Adrenal gland (tissue), 12 donors: ENCODE measurements around the gene NOC2L. TPM values are rescaled to one million over a fixed set of nuclear protein-coding genes. Genes with fewer than 3 reads are reported as not detected.

Experiments used
- DNase-seq, 7 donors: peaks; one replicate each; pipeline ENCODE4 v3.0.0-alpha.2; 2019 to 2020
- H3K27ac ChIP-seq, 5 donors: fragments of 200-600 bp; sonication (generic) in 4 of 5; 1 replicate in 3 of 5; 2 replicates in 2 of 5; pipeline versions ENCODE4 v1.5.1 to v1.8.0; 2016 to 2020; ENCODE audit warnings: mild to moderate bottlenecking in 1 of 5
- H3K27me3 ChIP-seq: fragments of 200-600 bp; 2 replicates; pipeline ENCODE4 v1.8.0; 2021
- H3K36me3 ChIP-seq, 2 donors: fragments of 200-600 bp; replicated peaks in 1 of 2; 1 replicate in 1 of 2; 2 replicates in 1 of 2; pipeline versions ENCODE4 v1.5.1 to v1.8.0; 2018 to 2022
- H3K4me1 ChIP-seq, 2 donors: fragments of 200-600 bp; replicated peaks in 1 of 2; 1 replicate in 1 of 2; 2 replicates in 1 of 2; pipeline versions ENCODE4 v1.5.1 to v1.8.0; 2018 to 2021
- H3K4me3 ChIP-seq, 4 donors: fragments of 200-600 bp; sonication (generic) in 3 of 4; one replicate each; pipeline ENCODE4 v1.5.1; 2016 to 2018
- H3K9me3 ChIP-seq, 3 donors: fragments of 200-600 bp; sonication (generic) in 1 of 3; replicated peaks in 1 of 3; 1 replicate in 2 of 3; 2 replicates in 1 of 3; pipeline versions ENCODE4 v1.5.1 to v1.8.0; 2016 to 2021
- CTCF ChIP-seq, 6 experiments: fragments of 450-650 bp in 4 of 6; fragments of 200-600 bp in 2 of 6; sonication (generic) in 1 of 6; IDR thresholded peaks; 1 replicate in 5 of 6; 2 replicates in 1 of 6; pipeline versions ENCODE4 v1.5.1 to v1.8.0; 2016 to 2021; ENCODE audit warnings: antibody characterized with exemption in 6 of 6, mild to moderate bottlenecking in 2 of 6, moderate library complexity in 1 of 6
- POLR2A ChIP-seq, 2 donors: fragments of 450-650 bp; IDR thresholded peaks; one replicate each; pipeline ENCODE4 v1.6.1; 2017; ENCODE audit warnings: antibody characterized with exemption in 2 of 2, mild to moderate bottlenecking in 2 of 2, moderate library complexity in 1 of 2
- WGBS, 4 donors: extraction: QIAGEN DNeasy Blood & Tissue Kit in 2 of 4; methylation state at CpG; one replicate each; pipeline versions ENCODE4 v1.1.5 to v1.1.7; 2013 to 2017; 5-methylcytosine and 5-hydroxymethylcytosine counted together
- intact Hi-C, 2 donors: fragments of 100-400 bp; cut with DNase I; formaldehyde crosslinking; loops; one replicate each; pipeline versions ENCODE4 v1.14.1 to v1.15.0; 2022 to 2023
- polyA plus RNA-seq, 3 donors: library from polyadenylated mRNA; stranded (reverse); fragments of 200-250 nt in 2 of 3; fragments of 350-450 nt in 1 of 3; fragmentation: Illumina TruSeq in 1 of 3; extraction: RNeasy Lipid Tissue Mini Kit (QIAGEN cat#74804) in 1 of 3; gene quantifications; one replicate each; pipeline ENCODE4 v1.2.3, GENCODE V29; 2013 to 2014
- total RNA-seq, 9 donors: library from RNA; depleted of rRNA in 4 of 9; stranded (reverse); fragments of >200 nt in 4 of 9; fragments of 120-200 nt in 1 of 9; fragmentation: NEBNext Ultra II Directional in 1 of 9; extraction: Animal tissue kit (Norgen Biotek cat#: 25700) in 1 of 9; gene quantifications; one replicate each; pipeline versions ENCODE4 v1.1.0 to v1.2.4, GENCODE V29; 2013 to 2023
- donor health status: healthy with polysubstance abuse.
- donor health status: Bipolar disorder and iron deficiency.
- donor health status: DM: yes; HTN: yes; CAD: no.
- donor health status: DM: no; HTN: no; CAD: no.
- donor health status: DM: no; HTN: no; CAD: no.
- donor health status: DM: yes; HTN: yes; CAD: no.

NOC2L gene
- total and polyA plus RNA-seq, 12 donors = 22.4 to 97.7 (median 43.6) TPM

GRCh38 chr1:938088-938683, 20.9 kb downstream of the NOC2L start:
- Histone ChIP-seq H3K27ac (peak overlapping the region in 2 of 5 donors; percentile 21 to 40), H3K36me3 (no peaks in the 10 kb centered on the region), H3K4me3 (no peak overlapping the region), H3K4me1 (peaks cover 8 to 35% of the 10 kb centered on the region in 2 donors), H3K9me3 (no peaks in the 10 kb centered on the region), H3K27me3 (peaks cover 51% of the 10 kb centered on the region)
- 43 to 70% (median 67%) methylated on average over 11 to 15 of the region's 15 CpGs for WGBS, 4 donors
- peak in 6 of 7 donors; percentile 52 to 82 (median 56) for DNase-seq
- intact Hi-C loops = no loop called here
- TF ChIP-seq POLR2A (IDR thresholded peaks at IDR 0.05) = no peak
- TF ChIP-seq CTCF (IDR thresholded peaks at IDR 0.05) = peak in 5 of 6 experiments; percentile 41 to 67 (median 52)

GRCh38 chr1:937521-937920, 21.5 kb downstream of the NOC2L start:
- Histone ChIP-seq H3K36me3 (no peaks in the 10 kb centered on the region), H3K27ac (peak overlapping the region in 1 of 5 donors; percentile 21), H3K9me3 (no peaks in the 10 kb centered on the region), H3K4me3 (no peak overlapping the region), H3K4me1 (peaks cover 8 to 31% of the 10 kb centered on the region in 2 donors), H3K27me3 (peaks cover 46% of the 10 kb centered on the region)
- TF ChIP-seq CTCF (IDR thresholded peaks at IDR 0.05) (no peak), POLR2A (IDR thresholded peaks at IDR 0.05) (no peak)
- DNase-seq = no peak
- WGBS, 4 donors = 77 to 81% (median 78%) methylated on average over 6 to 16 of the region's 16 CpGs
- intact Hi-C loops = no loop called here

GRCh38 chr1:936348-937264, 22.4 kb downstream of the NOC2L start:
- Histone ChIP-seq H3K9me3 (no peaks in the 10 kb centered on the region), H3K4me3 (no peak overlapping the region), H3K27ac (peak overlapping the region in 1 of 5 donors; percentile 52), H3K36me3 (no peaks in the 10 kb centered on the region), H3K27me3 (peaks cover 38% of the 10 kb centered on the region), H3K4me1 (peaks cover 1 to 26% of the 10 kb centered on the region in 2 donors)
- WGBS, 4 donors = 66 to 81% (median 69%) methylated on average over 19 to 45 of the region's 45 CpGs
- TF ChIP-seq CTCF (IDR thresholded peaks at IDR 0.05) = no peak
- no peak for TF ChIP-seq POLR2A (IDR thresholded peaks at IDR 0.05)
- intact Hi-C loops = no loop called here
- no peak for DNase-seq

GRCh38 chr1:935751-936231, 23.3 kb downstream of the NOC2L start:
- Histone ChIP-seq H3K36me3 (no peaks in the 10 kb centered on the region), H3K9me3 (no peaks in the 10 kb centered on the region), H3K4me3 (no peak overlapping the region), H3K4me1 (peaks cover 0 to 17% of the 10 kb centered on the region in 2 donors), H3K27me3 (peaks cover 30% of the 10 kb centered on the region), H3K27ac (peak overlapping the region in 1 of 5 donors; percentile 52)
- 14 to 35% (median 20%) methylated on average over 9 to 30 of the region's 30 CpGs for WGBS, 4 donors
- DNase-seq = peak in 1 of 7 donors; percentile 84
- TF ChIP-seq POLR2A (IDR thresholded peaks at IDR 0.05) (no peak), CTCF (IDR thresholded peaks at IDR 0.05) (no peak)
- intact Hi-C loops = no loop called here
